A549 treated with ZK216348 at 1 μM for 4 hours (cell line): ENCODE data around the gene TMEM225B. TPM values are rescaled to one million over a fixed set of nuclear protein-coding genes. Genes with fewer than 3 reads are reported as not detected.

ENCODE experiments used
- total RNA-seq: library from RNA; stranded (reverse); fragments of 200-300 nt; extraction: Qiagen RNA extraction; gene quantifications from 5 replicates; pipeline ENCODE4 v1.2.3, GENCODE V29; 2022; ENCODE audit warnings: low read depth

TMEM225B gene, protein sequence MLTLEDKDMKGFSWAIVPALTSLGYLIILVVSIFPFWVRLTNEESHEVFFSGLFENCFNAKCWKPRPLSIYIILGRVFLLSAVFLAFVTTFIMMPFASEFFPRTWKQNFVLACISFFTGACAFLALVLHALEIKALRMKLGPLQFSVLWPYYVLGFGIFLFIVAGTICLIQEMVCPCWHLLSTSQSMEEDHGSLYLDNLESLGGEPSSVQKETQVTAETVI
- total RNA-seq: 0.75 to 1.4 TPM (median 0.92 TPM) in 5 replicates

DNA sequence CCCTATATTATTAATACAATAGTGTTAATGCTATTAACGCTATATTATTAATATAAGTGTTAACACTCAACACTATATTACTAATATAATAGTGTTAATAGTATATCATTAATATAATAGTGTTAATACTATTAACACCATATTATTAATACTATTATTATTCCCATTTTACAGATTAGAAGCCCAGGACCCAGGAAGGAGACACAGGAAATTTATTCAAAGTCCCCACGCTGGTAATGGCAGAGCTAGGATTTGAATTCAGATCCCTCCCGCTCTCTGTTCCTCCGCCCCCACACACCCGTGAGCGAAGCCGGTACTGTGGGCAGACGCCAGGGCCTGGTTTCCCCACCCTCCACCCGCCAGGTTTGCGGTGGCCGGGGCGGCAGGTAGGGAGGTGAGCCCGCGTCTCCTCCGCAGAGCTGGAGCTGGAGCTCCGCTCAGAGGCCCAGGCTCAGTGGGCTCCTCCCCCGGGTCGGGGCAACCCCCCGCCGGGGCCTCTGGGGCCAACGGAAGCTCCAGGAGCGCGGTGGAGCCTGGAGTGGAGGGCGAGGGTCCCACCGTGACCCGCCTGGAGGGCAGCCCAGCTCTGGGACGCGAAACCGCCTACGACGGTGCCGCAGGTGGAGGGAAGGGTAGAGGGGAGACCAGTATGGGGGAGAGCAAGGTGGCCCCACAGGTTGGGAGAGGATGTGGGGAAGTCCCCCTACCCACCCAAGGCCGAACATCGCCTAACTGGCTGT lies at the start of gene TMEM225B:
TSS of gene TMEM225B (plus strand) at position 506 of the 740 bp plus-strand sequence. CDS start 6,122 bp downstream, outside the sequence.

DNA sequence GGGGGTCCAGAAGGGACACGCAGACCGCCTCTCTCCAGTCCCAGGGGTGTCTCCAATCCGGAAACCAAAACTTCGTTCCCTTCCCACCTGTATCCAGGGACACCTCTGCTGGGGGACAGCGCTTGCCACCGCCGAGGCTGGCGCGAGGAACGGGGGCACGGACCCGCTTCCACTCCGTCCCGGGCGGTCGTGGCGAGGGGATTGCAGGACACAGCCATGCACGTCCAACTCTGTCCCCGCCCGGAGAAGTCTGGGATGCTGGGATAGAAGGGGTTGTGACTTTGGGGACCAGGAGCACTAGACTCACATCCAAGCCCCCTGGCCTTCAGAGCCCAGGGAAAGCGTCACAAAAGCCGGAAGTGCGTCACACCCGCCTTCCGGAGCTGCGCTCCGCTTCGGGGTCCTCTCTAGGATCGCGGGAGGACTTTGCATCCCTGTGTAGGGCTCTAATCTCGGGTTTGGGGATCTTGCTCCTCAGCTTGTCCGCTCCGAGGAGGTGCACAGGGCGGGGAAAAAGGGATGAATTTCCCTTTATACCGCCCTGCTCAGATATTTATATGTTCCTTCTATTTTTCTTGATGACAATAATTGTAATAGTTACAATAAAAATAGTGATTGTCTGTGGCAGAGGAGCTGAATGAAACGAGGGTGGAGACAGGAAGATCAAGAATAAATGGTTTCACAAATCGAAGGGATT lies 46.2 kb upstream of the TMEM225B start, which contains the start of gene FAM200A:
TSS of gene FAM200A (minus strand) at position 348 of the 697 bp plus-strand sequence. CDS start 3,707 bp downstream, outside the sequence.

DNA sequence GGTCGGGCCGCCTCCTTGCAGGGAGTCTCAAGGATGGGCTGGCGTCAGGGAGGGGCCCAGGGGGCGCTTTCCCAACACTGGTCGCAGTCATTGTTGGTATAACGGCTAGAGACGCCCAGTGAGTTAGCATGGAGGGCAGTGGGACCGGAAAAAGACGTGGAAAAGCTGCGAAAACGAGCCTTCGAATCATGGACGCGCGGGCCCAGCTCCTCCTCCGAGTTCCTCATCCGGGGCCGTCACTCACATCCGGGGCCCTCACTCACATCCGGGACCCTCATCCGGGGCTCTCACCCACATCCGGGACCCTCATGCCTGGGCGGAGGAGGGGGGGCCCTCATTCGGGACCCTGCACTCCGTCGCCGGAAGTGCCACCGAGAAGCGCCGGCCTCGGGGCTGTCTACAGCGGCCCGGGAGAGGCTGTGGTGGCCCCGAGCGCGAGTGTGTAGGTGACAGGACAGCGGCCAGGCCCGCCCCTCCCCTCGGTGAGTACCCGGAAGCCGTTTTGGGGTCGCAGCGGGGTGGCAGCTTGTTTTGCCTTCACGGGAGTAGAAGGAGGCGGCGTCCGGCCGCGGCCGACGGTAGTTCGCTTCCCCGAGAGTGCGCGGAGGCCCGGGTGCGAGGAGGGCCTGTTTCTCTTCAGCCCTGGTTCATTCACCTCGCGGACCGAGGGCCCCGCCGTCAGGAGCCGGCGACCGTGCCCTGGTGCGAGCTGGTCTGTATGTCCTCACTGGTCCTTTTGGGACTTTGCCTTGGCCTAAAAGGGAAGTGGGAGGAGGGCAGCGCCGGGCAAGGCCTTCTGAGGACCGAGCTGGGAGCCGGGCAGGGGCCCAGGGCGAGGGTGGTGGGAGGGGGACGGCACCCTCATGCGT lies 39.5 kb upstream of the TMEM225B start, which contains the start of gene ZNF655:
TSS of gene ZNF655 (plus strand) at position 337 of the 869 bp plus-strand sequence. CDS start 1,918 bp downstream, outside the sequence.

DNA sequence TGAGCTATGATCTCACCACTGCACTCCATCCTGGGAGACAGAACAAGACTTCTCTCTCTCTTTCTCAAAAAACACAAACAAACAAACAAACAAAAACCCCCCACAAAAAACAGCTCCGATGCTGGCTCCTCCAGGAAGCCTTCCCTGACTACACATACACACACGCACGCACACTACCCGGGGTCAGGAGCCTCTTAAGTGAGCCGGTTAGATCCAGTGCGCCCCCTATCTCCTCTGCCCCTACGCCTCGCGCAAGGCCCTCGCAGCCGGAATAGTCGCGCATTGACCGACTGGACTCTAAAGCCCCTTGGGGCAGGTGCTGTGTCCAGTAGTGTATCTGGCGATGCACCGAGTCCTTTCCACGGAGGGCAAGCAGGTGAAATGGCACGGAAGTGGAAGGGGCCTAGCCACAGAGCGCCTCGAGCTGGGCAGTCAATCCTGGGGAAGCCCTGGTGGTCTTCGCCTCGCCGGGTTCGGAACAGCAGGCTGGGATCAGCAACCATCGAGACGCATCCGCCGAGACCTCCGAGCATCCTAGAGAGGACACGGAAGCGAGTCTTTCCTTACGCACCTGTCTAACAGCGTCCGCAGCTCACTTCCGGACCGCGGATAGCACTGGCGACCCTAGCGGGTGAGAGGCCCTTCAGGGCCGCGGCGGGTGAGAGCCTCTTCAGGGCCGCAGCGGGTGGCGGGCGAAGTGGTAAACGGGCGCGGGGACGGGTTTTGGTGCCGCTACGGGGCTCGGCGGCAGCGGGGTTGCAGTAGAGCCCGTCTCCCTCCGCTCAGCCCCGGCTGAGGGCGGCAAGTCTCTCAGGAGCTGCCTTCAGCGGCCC lies 18.5 kb downstream of the TMEM225B start, which contains the start of gene ZSCAN25:
TSS of gene ZSCAN25 (plus strand) at position 588 of the 833 bp plus-strand sequence. CDS start 2,661 bp downstream, outside the sequence.

Other genes starting within 250 kb of the TMEM225B start
- 233 to 306 TPM (median 289 TPM) in 5 replicates for gene ARPC1B, start 223.5 kb upstream of the TMEM225B start, total RNA-seq
- gene PDAP1, start 189.7 kb upstream of the TMEM225B start, total RNA-seq: 174 to 231 TPM (median 186 TPM) in 5 replicates
- gene BUD31, start 189.3 kb upstream of the TMEM225B start, total RNA-seq: 133 to 189 TPM (median 141 TPM) in 5 replicates
- 5.2 to 8.7 TPM (median 7.5 TPM) in 5 replicates for gene PTCD1, start 159.5 kb upstream of the TMEM225B start, total RNA-seq
- 30.1 to 48.2 TPM (median 44.5 TPM) in 5 replicates for gene CPSF4, start 159.3 kb upstream of the TMEM225B start, total RNA-seq
- gene ATP5MF, start 132.1 kb upstream of the TMEM225B start, total RNA-seq: 808 to 1,607 TPM (median 884 TPM) in 5 replicates
- gene ZNF789, start 125.4 kb upstream of the TMEM225B start, total RNA-seq: 7.0 to 9.3 TPM (median 8.2 TPM) in 5 replicates
- 15.4 to 20.0 TPM (median 18.8 TPM) in 5 replicates for gene ZNF394, start 98.0 kb upstream of the TMEM225B start, total RNA-seq
- gene ZKSCAN5, start 93.6 kb upstream of the TMEM225B start, total RNA-seq: 9.1 to 10.4 TPM (median 10.1 TPM) in 5 replicates
- 4.2 to 6.9 TPM (median 6.8 TPM) in 5 replicates for gene FAM200A, start 46.2 kb upstream of the TMEM225B start, total RNA-seq
- 47.7 to 58.6 TPM (median 53.0 TPM) in 5 replicates for gene ZNF655, start 39.6 kb upstream of the TMEM225B start, total RNA-seq
- gene ZSCAN25, start 18.7 kb downstream of the TMEM225B start, total RNA-seq: 6.8 to 9.7 TPM (median 9.3 TPM) in 5 replicates
- gene CYP3A5, start 81.7 kb downstream of the TMEM225B start, total RNA-seq: 1.1 to 2.0 TPM (median 1.8 TPM) in 5 replicates
- gene CYP3A7, start 136.9 kb downstream of the TMEM225B start, total RNA-seq: not detected in 5 replicates
- gene CYP3A4, start 185.9 kb downstream of the TMEM225B start, total RNA-seq: not detected in 5 replicates
- gene CYP3A43, start 229.7 kb downstream of the TMEM225B start, total RNA-seq: not detected in 5 replicates